Muscle layer of duodenum (tissue), 2 donors: ENCODE measurements around the gene MNT.
A peak's percentile ranks its signal among the peaks of the same experiment; 100 is the strongest.

Experiments used
- H3K27ac ChIP-seq: one replicate; pipeline ENCODE4 v1.7.0; 2013; ENCODE audit warnings: mild to moderate bottlenecking, low read length
- H3K27me3 ChIP-seq: one replicate; pipeline ENCODE4 v1.7.0; 2013; ENCODE audit warnings: low read depth, mild to moderate bottlenecking, control low read depth, low read length
- H3K36me3 ChIP-seq, 2 donors: one replicate each; pipeline ENCODE4 v1.7.0; 2013; ENCODE audit warnings: low read length in 2 of 2, control low read depth in 1 of 2, mild to moderate bottlenecking in 1 of 2; ENCODE audit not compliant: insufficient read depth in 2 of 2, control insufficient read depth in 1 of 2
- H3K4me1 ChIP-seq, 2 donors: one replicate each; pipeline ENCODE4 v1.7.0; 2013; ENCODE audit warnings: low read length in 2 of 2, mild to moderate bottlenecking in 2 of 2, control low read depth in 1 of 2, moderate library complexity in 1 of 2; ENCODE audit not compliant: insufficient read depth in 2 of 2, control insufficient read depth in 1 of 2
- H3K4me3 ChIP-seq, 2 donors: one replicate each; pipeline ENCODE4 v1.7.0; 2013; ENCODE audit warnings: low read length in 2 of 2, low read depth in 1 of 2, mild to moderate bottlenecking in 1 of 2
- H3K9me3 ChIP-seq, 2 donors: one replicate each; pipeline ENCODE4 v1.7.0; 2013; ENCODE audit warnings: low read length in 2 of 2, control low read depth in 1 of 2, mild to moderate bottlenecking in 1 of 2; ENCODE audit not compliant: control insufficient read depth in 1 of 2
- donor health status: healthy.

MNT gene

GRCh38 chr17:2415081-2415480 lies 14.2 kb upstream of the MNT start:
- Histone ChIP-seq H3K4me1 (peaks cover 8 to 19% of the 10 kb centered on the region in 2 donors), H3K27me3 (no peaks in the 10 kb centered on the region), H3K9me3 (no peaks in the 10 kb centered on the region), H3K4me3 (no peak overlapping the region), H3K27ac (no peak overlapping the region), H3K36me3 (peaks cover 10 to 20% of the 10 kb centered on the region in 2 donors)

DNA sequence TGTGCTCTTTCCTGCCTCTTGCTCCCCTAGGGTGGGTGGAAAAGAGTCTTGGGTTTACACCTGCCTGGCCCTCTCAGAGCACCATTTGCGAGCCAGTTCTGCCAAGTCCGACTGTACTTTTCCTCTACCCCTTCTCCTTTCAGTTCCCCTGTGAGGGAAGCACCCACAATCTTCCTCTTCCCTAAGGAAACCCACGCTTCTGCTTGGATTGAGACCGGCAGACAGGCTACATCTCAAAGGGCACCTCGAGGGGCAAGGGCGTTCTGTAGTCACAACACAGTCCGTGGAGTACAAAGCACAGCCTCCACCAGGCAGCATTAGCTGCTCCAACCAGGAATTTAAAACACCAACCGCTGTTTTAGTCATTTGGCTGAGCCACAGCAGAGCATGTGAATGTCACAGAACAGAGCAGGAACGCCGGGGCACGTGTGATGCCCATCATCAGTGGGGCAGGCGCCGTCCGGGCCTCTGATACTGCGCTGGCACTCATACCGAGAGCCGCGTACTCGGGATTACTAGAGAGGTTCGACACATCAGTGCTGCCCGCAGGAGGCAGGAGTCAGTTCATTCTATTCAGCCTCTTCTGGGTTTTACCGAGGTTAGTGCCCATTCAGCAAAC lies 13.7 kb upstream of the MNT start:
- Histone ChIP-seq H3K27me3 (no peaks in the 10 kb centered on the region), H3K36me3 (peaks cover 6 to 17% of the 10 kb centered on the region in 2 donors), H3K4me3 (no peak overlapping the region), H3K9me3 (no peaks in the 10 kb centered on the region), H3K4me1 (peaks cover 8 to 19% of the 10 kb centered on the region in 2 donors), H3K27ac (no peak overlapping the region)

DNA sequence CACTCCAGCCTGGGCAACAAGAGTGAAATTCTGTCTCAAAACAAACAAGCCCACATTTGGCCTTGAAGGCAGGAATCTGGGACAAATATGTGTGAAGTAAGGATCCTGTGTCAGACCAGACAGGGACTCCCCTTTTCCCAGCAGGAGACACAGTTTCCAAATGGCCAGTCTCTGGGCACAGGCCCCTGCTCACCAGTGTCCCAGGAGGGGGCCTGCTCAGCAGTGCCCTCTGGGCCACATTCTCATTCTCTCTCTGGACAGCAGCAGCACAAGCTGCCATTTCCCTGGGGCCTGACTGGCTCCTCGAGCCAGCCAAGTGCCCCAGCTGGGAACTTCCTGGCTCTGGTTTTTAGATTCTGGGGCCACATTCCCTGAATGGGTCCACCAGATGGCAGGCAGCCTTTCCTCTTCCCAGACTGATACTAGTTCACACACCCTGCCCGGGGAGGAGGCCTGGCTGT lies 11.7 kb upstream of the MNT start:
- Histone ChIP-seq H3K27me3 (no peaks in the 10 kb centered on the region), H3K4me3 (no peak overlapping the region), H3K4me1 (peaks cover 5 to 8% of the 10 kb centered on the region in 2 donors), H3K27ac (peak overlapping the region; percentile 31), H3K9me3 (no peaks in the 10 kb centered on the region), H3K36me3 (peaks cover 6 to 17% of the 10 kb centered on the region in 2 donors)

DNA sequence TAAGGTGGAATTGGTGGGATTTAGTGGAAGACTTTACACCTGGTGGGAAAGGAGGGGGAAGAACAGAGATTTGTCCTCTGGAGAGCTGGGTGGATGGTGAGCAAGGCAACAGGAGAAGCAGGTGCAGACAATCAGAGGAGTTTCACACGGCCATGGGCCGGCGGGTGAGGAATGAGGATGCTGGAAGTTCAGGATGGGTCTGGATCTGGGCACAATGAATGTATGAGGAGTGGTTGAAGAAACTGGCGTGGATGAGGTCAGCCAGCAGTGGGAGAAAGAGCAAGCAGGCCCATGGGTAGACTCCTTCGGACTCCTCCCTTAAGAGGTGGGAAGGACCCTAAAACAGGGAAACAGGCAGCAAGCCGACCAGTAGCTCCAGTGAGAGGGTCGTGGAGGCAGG lies 10.1 kb upstream of the MNT start:
- Histone ChIP-seq H3K36me3 (peaks cover 6 to 21% of the 10 kb centered on the region in 2 donors), H3K4me1 (peaks cover 12 to 17% of the 10 kb centered on the region in 2 donors), H3K9me3 (no peaks in the 10 kb centered on the region), H3K4me3 (no peak overlapping the region), H3K27me3 (no peaks in the 10 kb centered on the region), H3K27ac (no peak overlapping the region)

DNA sequence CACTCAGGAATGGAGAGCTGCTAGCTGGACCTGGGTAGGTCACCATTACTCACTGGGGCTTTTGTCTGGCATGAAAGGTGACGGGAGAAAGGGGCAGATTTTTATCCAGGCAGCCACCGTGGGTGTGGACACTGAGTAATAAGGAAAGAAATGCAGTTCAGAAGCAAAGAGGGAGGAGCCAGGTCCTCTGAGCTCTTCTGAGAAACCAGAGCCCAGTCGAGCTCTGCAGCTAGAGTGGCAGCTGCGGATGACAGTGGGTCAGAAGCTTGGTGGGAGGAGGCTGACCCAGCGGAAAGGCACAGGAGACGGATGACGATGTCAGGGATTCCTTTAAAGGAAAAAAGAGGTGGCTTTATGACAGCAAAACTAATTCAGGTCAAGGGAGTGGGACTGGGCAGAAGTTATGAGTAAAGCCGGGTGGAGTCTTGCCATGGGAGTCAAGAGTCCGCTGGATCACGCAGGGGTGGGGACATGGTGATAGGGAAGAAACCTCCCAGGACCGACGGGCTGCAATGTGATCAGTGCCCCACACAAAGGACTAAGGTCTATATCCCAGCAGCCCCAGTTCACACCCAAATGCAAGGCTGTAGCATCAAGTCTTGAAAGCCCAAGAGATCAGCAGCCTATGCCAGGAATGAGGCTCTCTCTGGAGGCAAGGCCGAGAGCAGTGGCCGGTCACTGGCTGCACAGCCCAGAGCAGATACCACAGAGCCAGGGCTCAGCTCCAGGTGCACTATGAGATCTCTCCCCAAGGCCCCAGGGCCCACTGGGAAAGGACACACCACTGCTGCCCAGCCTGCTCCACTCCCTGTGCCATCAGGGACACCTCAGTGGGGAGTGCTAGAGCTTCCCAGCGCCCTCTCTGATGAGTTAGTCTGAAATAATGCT lies 6.3 kb upstream of the MNT start:
- peaks cover 33 to 50% of the 10 kb centered on the region in 2 donors for H3K4me1 ChIP-seq
- no peaks in the 10 kb centered on the region for H3K9me3 ChIP-seq
- H3K27ac ChIP-seq: peak overlapping the region; percentile 98
- H3K4me3 ChIP-seq: peak overlapping the region in 1 of 2 donors; percentile 37
- H3K27me3 ChIP-seq: no peaks in the 10 kb centered on the region
- peaks cover 0 to 9% of the 10 kb centered on the region in 2 donors for H3K36me3 ChIP-seq

DNA sequence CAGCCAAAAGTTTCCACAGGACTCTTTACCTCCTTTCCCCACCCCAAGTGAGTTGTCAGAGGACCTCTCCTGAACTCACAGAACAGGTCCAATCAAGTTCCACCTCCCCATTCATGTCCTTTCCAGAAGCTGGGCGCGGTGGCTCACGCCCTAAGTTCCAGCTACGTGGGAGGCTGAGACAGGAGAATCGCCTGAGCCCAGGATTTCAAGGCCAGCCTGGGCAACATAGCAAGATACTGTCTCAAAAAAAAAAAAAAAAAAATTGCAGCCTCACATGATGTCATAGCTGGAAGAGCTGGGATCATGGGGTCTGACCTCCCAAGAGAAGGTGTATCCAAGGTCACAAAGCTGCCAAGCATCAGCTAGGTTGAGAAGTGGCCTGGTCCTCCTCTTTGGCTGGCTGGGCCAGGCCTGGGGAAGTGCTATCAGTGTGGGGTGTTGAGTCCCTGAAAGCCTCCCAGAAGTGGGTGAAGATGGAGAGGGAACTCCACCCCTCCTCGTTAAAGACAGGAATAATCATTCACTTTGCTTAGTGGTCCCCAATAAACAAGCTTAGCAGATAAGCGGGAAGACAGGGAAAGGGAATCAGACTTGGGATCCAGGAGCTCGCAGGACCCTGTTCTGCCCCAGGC lies 5.5 kb upstream of the MNT start:
- peak overlapping the region in 1 of 2 donors; percentile 37 for H3K4me3 ChIP-seq
- H3K27ac ChIP-seq: peak overlapping the region; percentile 98
- H3K27me3 ChIP-seq: no peaks in the 10 kb centered on the region
- peaks cover 0 to 13% of the 10 kb centered on the region in 2 donors for H3K36me3 ChIP-seq
- peaks cover 33 to 50% of the 10 kb centered on the region in 2 donors for H3K4me1 ChIP-seq
- H3K9me3 ChIP-seq: no peaks in the 10 kb centered on the region

DNA sequence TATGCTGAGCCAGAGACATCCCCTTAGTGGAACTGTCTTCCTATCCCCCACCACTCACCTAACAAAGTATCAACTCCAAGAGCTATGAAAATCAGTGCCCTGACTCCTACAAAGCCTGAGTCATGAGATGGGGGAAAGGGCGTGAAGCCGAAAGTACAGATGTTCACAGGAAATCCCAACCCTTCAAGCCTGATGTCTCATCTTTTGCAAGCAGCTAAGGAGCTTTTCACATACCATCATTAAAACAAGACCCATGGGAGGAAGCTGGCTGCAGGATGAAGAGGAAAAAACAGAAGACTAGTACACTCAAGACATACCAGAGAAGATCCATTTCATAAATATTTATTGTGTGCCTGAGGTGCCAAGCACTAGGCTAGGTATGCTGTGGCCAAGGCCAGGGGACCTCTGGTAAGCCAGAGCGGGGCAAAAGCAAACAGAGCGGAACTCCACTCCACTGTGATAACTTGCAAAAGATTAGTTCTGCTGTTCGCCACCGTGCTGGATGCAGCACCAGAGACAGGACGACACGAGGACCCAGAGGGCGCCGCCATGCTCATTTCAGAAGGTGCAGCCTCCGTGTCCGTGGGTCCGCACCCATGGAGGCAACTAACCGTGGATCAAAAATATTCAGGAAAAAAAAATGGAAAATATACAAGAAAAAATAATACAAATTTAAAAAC lies 4.5 kb upstream of the MNT start:
- Histone ChIP-seq H3K4me3 (no peak overlapping the region), H3K27ac (peak overlapping the region; percentile 98), H3K9me3 (no peaks in the 10 kb centered on the region), H3K36me3 (peaks cover 0 to 11% of the 10 kb centered on the region in 2 donors), H3K27me3 (no peaks in the 10 kb centered on the region), H3K4me1 (peaks cover 33 to 50% of the 10 kb centered on the region in 2 donors)

DNA sequence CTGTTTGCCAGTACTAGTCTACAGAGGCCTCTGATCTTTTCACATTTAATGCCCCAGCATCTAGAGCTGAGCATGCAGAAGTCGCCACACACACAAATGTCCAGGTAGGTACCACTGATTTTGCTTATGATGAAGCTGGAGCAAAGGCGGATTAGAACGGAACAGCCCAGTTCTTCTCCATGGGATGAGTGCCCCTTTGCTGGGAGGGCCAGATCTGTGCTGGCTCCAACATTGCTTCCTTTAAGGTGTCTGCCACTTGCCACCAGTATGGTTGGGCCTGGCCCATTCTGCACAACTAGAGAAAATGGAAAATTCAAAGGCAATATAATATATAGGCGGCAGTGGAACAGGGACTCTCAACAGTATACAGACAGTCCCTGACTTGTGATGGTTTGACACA lies 2.2 kb upstream of the MNT start:
- Histone ChIP-seq H3K27ac (peak overlapping the region; percentile 81), H3K4me1 (peaks cover 39 to 56% of the 10 kb centered on the region in 2 donors), H3K4me3 (no peak overlapping the region), H3K36me3 (peaks cover 0 to 22% of the 10 kb centered on the region in 2 donors), H3K27me3 (no peaks in the 10 kb centered on the region), H3K9me3 (no peaks in the 10 kb centered on the region)

DNA sequence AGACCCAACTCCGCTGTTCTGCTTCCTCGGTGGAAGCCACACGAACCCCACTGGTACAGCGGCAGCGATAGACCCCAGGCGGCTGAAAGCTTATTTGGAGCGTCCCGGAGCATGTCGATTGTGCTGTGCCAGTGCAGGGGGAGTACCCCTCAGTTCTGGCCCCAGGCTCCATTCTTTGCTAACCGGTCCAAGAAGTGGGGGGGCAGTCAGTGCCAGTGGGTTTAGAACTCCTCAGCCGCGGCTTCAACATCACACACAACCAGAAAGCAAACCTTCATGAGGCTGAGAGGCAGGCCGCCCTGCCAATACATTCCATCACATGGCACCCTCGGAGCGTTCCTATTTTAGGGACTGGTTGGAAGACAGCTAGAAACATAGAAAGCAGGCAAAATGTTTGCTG lies 1.7 kb upstream of the MNT start:
- Histone ChIP-seq H3K4me1 (peaks cover 43 to 60% of the 10 kb centered on the region in 2 donors), H3K27me3 (no peaks in the 10 kb centered on the region), H3K36me3 (peaks cover 0 to 22% of the 10 kb centered on the region in 2 donors), H3K9me3 (no peaks in the 10 kb centered on the region), H3K4me3 (peak overlapping the region; percentile 57 to 59), H3K27ac (peak overlapping the region; percentile 81)

GRCh38 chr17:2401426-2402221 lies 764 bp upstream of the MNT start:
- Histone ChIP-seq H3K36me3 (peaks cover 0 to 21% of the 10 kb centered on the region in 2 donors), H3K27ac (peak overlapping the region; percentile 99), H3K9me3 (no peaks in the 10 kb centered on the region), H3K27me3 (no peaks in the 10 kb centered on the region), H3K4me3 (peak overlapping the region; percentile 52 to 98), H3K4me1 (peaks cover 39 to 58% of the 10 kb centered on the region in 2 donors)
